GM21737 (cell line): Measurements from ENCODE around the gene IMMP2L.
"Not testable (repeated sequence)": the region's sequence is repeated elsewhere in the genome, so short reads cannot be mapped to it uniquely, and the experiment has no call there.

Experiments
- ATAC-seq: cut with Tn5 transposase; IDR thresholded peaks from one replicate; pipeline ENCODE4 v1.9.1; 2021; ENCODE audit warnings: mild to moderate bottlenecking, moderate library complexity; ENCODE audit not compliant: unreplicated experiment

The IMMP2L gene

GRCh38 chr7:110718503-110719205, 843.6 kb downstream of the IMMP2L start:
- ATAC-seq: no peak

GRCh38 chr7:110704225-110704624, 858.1 kb downstream of the IMMP2L start:
- no peak for ATAC-seq

GRCh38 chr7:110698576-110698975, 863.7 kb downstream of the IMMP2L start:
- no peak for ATAC-seq

- ATAC-seq: no peak
Observed at GRCh38 chr7:110693344-110693743, 868.9 kb downstream of the IMMP2L start.

- ATAC-seq: no peak
Observed at GRCh38 chr7:110688908-110689307, 873.4 kb downstream of the IMMP2L start.

GRCh38 chr7:110685899-110686298, 876.4 kb downstream of the IMMP2L start:
- ATAC-seq: no peak

GRCh38 chr7:110681941-110682340, 880.4 kb downstream of the IMMP2L start:
- ATAC-seq: no peak

- ATAC-seq: no peak
Observed at GRCh38 chr7:110677405-110677804, 884.9 kb downstream of the IMMP2L start.

- ATAC-seq: no peak
Observed at GRCh38 chr7:110676785-110677184, 885.5 kb downstream of the IMMP2L start.

- no peak for ATAC-seq
Observed at GRCh38 chr7:110675383-110676103, 886.7 kb downstream of the IMMP2L start.

- ATAC-seq: no peak
Observed at GRCh38 chr7:110673148-110673547, 889.1 kb downstream of the IMMP2L start.

- no peak for ATAC-seq
Observed at GRCh38 chr7:110669410-110669809, 892.9 kb downstream of the IMMP2L start.

- no peak for ATAC-seq
Observed at GRCh38 chr7:110664803-110665202, 897.5 kb downstream of the IMMP2L start.

- ATAC-seq: not testable (repeated sequence)
Observed at GRCh38 chr7:110660637-110661036, 901.7 kb downstream of the IMMP2L start.

GRCh38 chr7:110650328-110650727, 912.0 kb downstream of the IMMP2L start:
- no peak for ATAC-seq

GRCh38 chr7:110647266-110647665, 915.0 kb downstream of the IMMP2L start:
- no peak for ATAC-seq

- ATAC-seq: no peak
Observed at GRCh38 chr7:110646804-110647203, 915.5 kb downstream of the IMMP2L start.

GRCh38 chr7:110645616-110646015, 916.7 kb downstream of the IMMP2L start:
- ATAC-seq: no peak

GRCh38 chr7:110645060-110645459, 917.2 kb downstream of the IMMP2L start:
- ATAC-seq: no peak

GRCh38 chr7:110637252-110637651, 925.0 kb downstream of the IMMP2L start:
- no peak for ATAC-seq

- ATAC-seq: no peak
Observed at GRCh38 chr7:110633313-110633712, 929.0 kb downstream of the IMMP2L start.

- ATAC-seq: no peak
Observed at GRCh38 chr7:110626414-110626813, 935.9 kb downstream of the IMMP2L start.
